ENCODE results near the gene TMEM255B. TPM values are rescaled to one million over a fixed set of nuclear protein-coding genes. Genes with fewer than 3 reads are reported as not detected.

TMEM255B gene
- total RNA-seq, 1 experiment from 2014 or later, result 2.8 TPM

GRCh38 chr13:113850722-113851479 is 91.9 kb downstream of the TMEM255B start:
- H3K27ac ChIP-seq (ENCODE audit: insufficient read length, low read depth, low read length), result no peak overlapping the region
- H3K4me2 ChIP-seq (ENCODE audit: insufficient read depth, insufficient read length, low read length), result no peak overlapping the region
- no peak overlapping the region for H2BK120ac ChIP-seq (ENCODE audit: low read depth, low read length, poor library complexity, severe bottlenecking)
- TF ChIP-seq CTCF (conservative IDR thresholded peaks at IDR 0.05), result no peak
- Mint-ChIP-seq H3K4me3 (no peak overlapping the region), H3K27me3 (ENCODE audit: low read depth) (no peaks in the 10 kb centered on the region), H3K9me3 (no peaks in the 10 kb centered on the region), H3K4me1 (peaks cover 14 to 23% of the 10 kb centered on the region in 2 experiments), H3K36me3 (ENCODE audit: insufficient read depth in 1 of 3, low read depth in 3 of 3) (peaks cover 0 to 2% (median 1%) of the 10 kb centered on the region in 3 experiments; a peak in 3 of 7 replicates), H3K27ac (no peak overlapping the region)
- no peak overlapping the region for H2BK20ac ChIP-seq (ENCODE audit: low read depth, low read length, poor library complexity, severe bottlenecking)
- H3K23me2 ChIP-seq (ENCODE audit: insufficient read length, low read depth, low read length, poor library complexity, severe bottlenecking), result no peaks in the 10 kb centered on the region
- no peaks in the 10 kb centered on the region for H3K79me2 ChIP-seq (ENCODE audit: insufficient read depth, low read length)
- H2BK15ac ChIP-seq (ENCODE audit: low read depth, low read length), result no peak overlapping the region
- H2AK5ac ChIP-seq (ENCODE audit: insufficient read length, low read length), result no peak overlapping the region
- H3K14ac ChIP-seq (ENCODE audit: insufficient read depth, low read length), result no peak overlapping the region
- H3K56ac ChIP-seq (ENCODE audit: insufficient read length, low read depth, low read length), result no peak overlapping the region
- H3K9ac ChIP-seq (ENCODE audit: extremely low read depth, insufficient read length, low read length), result no peak overlapping the region
- H3K79me1 ChIP-seq (ENCODE audit: insufficient read depth, low read depth, low read length, poor library complexity, severe bottlenecking), result no peaks in the 10 kb centered on the region
- no peak overlapping the region for H4K91ac ChIP-seq (ENCODE audit: insufficient read length, low read depth, low read length)
- 100% methylated on average over 2 of the region's 3 CpGs for WGBS (ENCODE audit: extremely low coverage, insufficient read length, low lambda C conversion rate)
- H3K4ac ChIP-seq (ENCODE audit: low read depth, low read length), result no peak overlapping the region
- H3T11ph ChIP-seq (ENCODE audit: low read length), result no peak overlapping the region
- no peaks in the 10 kb centered on the region for H3K27me3 ChIP-seq (ENCODE audit: insufficient read depth, low read length)
- no peak for DNase-seq
- H2AFZ ChIP-seq (ENCODE audit: low read length), result no peak overlapping the region
- no peak overlapping the region for H2BK12ac ChIP-seq (ENCODE audit: insufficient read length, low read depth, low read length)
- H3K9me3 ChIP-seq (ENCODE audit: control insufficient read depth, low read depth, low read length), result no peaks in the 10 kb centered on the region
- no peaks in the 10 kb centered on the region; the same call in 1 of the 2 replicates for H3K4me1 ChIP-seq (ENCODE audit: insufficient read depth, low read length)
- no peak overlapping the region for H2BK5ac ChIP-seq (ENCODE audit: insufficient read length, low read length)
- H4K8ac ChIP-seq (replicated peaks; ENCODE audit: insufficient read length, low read depth, low read length), result no peak overlapping the region
- H4K5ac ChIP-seq (ENCODE audit: insufficient read length, low read depth, low read length), result no peak overlapping the region
- H4K20me1 ChIP-seq (ENCODE audit: control insufficient read depth, insufficient read depth, insufficient read length), result no peaks in the 10 kb centered on the region
- no peak overlapping the region for H3K23ac ChIP-seq (ENCODE audit: insufficient read length, low read depth, low read length)
- no peak overlapping the region for H3K18ac ChIP-seq (ENCODE audit: insufficient read length, low read depth, low read length)

Measured in H9 (cell line).